Nephron (organoid): ENCODE measurements around the gene CTSW.
A peak's percentile ranks its signal among the peaks of the same experiment; 100 is the strongest.

ENCODE experiments used
- H3K27ac Mint-ChIP-seq, 3 experiments: 2 replicates each; pipeline ENCODE4 v1.8.0; 2020; ENCODE audit warnings: mixed read lengths in 3 of 3, mild to moderate bottlenecking in 2 of 3, moderate library complexity in 1 of 3
- H3K27me3 Mint-ChIP-seq: 2 replicates; pipeline ENCODE4 v1.8.0; 2021; ENCODE audit warnings: low read depth, mild to moderate bottlenecking, moderate library complexity, mixed read lengths
- H3K36me3 Mint-ChIP-seq: 2 replicates; pipeline ENCODE4 v1.8.0; 2020; ENCODE audit warnings: low read depth, mixed read lengths
- H3K4me1 Mint-ChIP-seq: 2 replicates; pipeline ENCODE4 v1.8.0; 2020; ENCODE audit warnings: mixed read lengths
- H3K4me3 Mint-ChIP-seq, 3 experiments: 2 replicates each; pipeline ENCODE4 v1.8.0; 2020; ENCODE audit warnings: mild to moderate bottlenecking in 3 of 3, mixed read lengths in 3 of 3, moderate library complexity in 2 of 3
- H3K9me3 Mint-ChIP-seq: 2 replicates; pipeline ENCODE4 v1.8.0; 2020; ENCODE audit warnings: mixed read lengths
- TF ChIP-seq, protein P1 (sequence below), 3 experiments: fragments of 200-600 bp; sonication (generic); IDR thresholded peaks; one replicate each; pipeline ENCODE4 v1.5.0; 2021; ENCODE audit warnings: antibody characterized with exemption in 3 of 3; ENCODE audit not compliant: unreplicated experiment in 3 of 3

CTSW gene

DNA sequence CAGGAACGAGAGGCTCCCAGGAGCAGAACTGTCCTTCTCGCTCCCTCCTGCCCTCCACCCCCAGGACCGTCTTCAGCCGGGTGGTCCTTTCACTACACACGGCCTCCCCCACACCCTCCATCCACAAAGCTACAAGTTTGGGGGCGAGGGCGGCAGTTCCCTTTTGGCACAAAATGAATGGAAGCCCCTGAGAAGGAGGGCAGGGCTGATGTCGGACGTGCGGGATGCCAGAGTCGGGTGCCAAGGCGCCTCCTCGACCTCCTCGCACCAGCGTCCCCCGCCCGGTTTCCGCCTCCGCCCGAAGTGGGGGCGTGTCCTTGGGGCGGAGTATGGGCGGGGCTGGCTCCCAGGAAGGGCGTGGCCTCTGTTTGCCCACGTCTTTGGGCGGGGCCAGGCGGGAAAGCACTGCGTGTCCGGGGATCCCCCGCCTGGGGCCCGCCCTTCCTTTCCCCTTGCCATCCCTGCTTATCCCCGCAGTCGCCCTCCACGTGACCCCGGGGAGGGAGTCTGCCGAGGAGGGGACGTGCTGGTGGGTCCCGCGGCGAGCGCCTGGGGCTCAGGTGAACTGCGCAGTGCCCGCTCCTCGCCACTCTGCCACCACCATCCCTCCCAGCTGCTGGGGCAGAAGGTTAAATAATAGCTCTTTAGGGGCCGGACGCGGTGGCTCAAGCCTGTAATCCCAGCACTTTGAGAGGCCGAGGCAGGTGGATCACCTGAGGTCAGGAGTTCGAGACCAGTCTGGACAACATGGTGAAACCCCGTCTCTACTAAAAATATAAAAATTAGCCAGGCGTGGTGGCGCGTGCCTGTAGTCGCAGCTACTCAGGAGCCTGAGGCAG is 6.1 kb upstream of the CTSW start:
- Mint-ChIP-seq H3K36me3 (peaks cover 4% of the 10 kb centered on the region), H3K4me1 (peaks cover 3% of the 10 kb centered on the region), H3K4me3 (peak overlapping the region; percentile 93 to 100 (median 98)), H3K27me3 (no peaks in the 10 kb centered on the region), H3K9me3 (no peaks in the 10 kb centered on the region), H3K27ac (peak overlapping the region; percentile 86 to 96 (median 93))
- TF ChIP-seq, protein P1, sequence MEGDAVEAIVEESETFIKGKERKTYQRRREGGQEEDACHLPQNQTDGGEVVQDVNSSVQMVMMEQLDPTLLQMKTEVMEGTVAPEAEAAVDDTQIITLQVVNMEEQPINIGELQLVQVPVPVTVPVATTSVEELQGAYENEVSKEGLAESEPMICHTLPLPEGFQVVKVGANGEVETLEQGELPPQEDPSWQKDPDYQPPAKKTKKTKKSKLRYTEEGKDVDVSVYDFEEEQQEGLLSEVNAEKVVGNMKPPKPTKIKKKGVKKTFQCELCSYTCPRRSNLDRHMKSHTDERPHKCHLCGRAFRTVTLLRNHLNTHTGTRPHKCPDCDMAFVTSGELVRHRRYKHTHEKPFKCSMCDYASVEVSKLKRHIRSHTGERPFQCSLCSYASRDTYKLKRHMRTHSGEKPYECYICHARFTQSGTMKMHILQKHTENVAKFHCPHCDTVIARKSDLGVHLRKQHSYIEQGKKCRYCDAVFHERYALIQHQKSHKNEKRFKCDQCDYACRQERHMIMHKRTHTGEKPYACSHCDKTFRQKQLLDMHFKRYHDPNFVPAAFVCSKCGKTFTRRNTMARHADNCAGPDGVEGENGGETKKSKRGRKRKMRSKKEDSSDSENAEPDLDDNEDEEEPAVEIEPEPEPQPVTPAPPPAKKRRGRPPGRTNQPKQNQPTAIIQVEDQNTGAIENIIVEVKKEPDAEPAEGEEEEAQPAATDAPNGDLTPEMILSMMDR (IDR thresholded peaks at IDR 0.05; ENCODE audit: unreplicated experiment in 3 of 3) = no peak

DNA sequence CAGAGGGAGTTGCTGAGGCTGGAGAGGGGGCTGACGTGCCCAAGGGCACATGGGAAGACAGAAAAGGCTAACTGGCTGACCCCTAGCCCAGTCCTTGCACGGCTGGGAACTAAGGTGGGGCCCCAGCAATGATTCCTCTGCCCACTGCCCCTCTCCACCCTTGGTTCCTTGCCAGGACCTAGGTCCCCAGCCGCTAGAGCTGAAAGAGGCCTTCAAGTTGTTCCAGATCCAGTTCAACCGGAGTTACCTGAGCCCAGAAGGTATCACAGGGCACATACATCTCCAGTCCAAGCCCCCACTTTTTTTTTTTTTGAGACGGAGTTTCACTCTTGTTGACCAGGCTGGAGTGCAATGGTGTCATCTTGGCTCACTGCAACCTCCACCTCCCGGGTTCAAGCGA is 390 bp downstream of the CTSW start:
- Mint-ChIP-seq H3K9me3 (no peaks in the 10 kb centered on the region), H3K4me1 (peaks cover 5% of the 10 kb centered on the region), H3K27me3 (no peaks in the 10 kb centered on the region), H3K4me3 (no peak overlapping the region), H3K27ac (no peak overlapping the region), H3K36me3 (peaks cover 16% of the 10 kb centered on the region)
- TF ChIP-seq, protein P1 (IDR thresholded peaks at IDR 0.05; ENCODE audit: unreplicated experiment in 3 of 3) = no peak

DNA sequence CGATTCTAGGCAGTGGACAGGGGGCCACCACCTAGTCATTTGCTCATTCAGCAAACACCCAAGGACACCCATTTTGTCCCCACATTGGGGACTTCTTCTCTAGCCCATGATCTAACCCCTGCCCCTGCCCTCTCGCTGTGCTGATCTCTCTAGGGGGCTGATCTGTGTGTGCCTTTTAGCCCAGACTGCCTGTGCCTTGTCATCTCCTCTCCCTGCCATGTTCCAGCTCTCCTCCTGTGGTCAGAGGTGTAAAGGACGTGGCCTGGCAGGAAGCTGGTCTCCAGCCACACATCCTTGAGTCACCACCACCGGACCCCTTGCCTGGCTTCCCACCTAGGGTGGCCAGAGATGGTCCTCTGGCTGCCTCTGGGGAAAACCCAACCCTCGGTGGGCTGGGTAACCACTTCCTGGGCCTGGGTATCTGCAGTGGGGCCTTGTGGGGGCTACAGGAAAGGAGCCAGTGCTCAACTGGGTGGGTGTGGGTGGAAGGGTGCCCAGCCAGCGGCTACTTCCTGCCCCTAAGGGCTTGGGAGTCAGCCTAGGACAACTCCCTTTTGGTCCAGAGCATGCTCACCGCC is 1.3 kb downstream of the CTSW start:
- peaks cover 18% of the 10 kb centered on the region for H3K36me3 Mint-ChIP-seq
- no peaks in the 10 kb centered on the region for H3K9me3 Mint-ChIP-seq
- peaks cover 5% of the 10 kb centered on the region for H3K4me1 Mint-ChIP-seq
- no peak overlapping the region for H3K27ac Mint-ChIP-seq
- no peaks in the 10 kb centered on the region for H3K27me3 Mint-ChIP-seq
- TF ChIP-seq, protein P1 (IDR thresholded peaks at IDR 0.05; ENCODE audit: unreplicated experiment in 3 of 3) = no peak
- H3K4me3 Mint-ChIP-seq = no peak overlapping the region

DNA sequence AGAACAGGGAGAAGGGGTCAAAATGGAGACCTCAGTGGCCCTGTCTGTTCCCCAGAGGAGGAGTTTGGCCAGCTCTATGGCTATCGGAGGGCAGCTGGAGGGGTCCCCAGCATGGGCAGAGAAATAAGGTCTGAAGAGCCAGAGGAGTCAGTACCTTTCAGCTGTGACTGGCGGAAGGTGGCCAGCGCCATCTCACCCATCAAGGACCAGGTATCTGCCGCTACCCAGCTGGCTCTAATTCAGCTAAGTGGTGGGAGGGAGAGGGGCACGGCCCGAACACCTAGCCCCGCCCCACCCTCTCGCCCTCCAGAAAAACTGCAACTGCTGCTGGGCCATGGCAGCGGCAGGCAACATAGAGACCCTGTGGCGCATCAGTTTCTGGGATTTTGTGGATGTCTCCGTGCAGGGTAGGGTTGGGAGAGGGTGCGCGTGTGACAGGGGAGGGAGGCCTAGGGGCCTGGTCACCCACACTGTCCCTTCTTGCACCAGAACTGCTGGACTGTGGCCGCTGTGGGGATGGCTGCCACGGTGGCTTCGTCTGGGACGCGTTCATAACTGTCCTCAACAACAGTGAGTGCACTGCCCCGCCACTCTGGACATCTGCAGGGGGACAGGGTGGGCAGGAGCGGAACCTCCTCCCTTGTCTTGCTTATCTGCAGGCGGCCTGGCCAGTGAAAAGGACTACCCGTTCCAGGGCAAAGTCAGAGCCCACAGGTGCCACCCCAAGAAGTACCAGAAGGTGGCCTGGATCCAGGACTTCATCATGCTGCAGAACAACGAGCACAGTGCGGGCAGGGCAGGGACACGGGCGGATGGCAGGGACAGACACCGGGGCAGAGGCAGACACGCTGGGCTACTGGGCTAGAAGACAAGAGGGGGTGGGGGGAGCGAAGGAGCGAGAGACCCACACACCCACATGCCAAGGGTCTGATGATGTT is 2.8 kb downstream of the CTSW start:
- H3K4me3 Mint-ChIP-seq = peak overlapping the region in 1 of 3 experiments; percentile 23

DNA sequence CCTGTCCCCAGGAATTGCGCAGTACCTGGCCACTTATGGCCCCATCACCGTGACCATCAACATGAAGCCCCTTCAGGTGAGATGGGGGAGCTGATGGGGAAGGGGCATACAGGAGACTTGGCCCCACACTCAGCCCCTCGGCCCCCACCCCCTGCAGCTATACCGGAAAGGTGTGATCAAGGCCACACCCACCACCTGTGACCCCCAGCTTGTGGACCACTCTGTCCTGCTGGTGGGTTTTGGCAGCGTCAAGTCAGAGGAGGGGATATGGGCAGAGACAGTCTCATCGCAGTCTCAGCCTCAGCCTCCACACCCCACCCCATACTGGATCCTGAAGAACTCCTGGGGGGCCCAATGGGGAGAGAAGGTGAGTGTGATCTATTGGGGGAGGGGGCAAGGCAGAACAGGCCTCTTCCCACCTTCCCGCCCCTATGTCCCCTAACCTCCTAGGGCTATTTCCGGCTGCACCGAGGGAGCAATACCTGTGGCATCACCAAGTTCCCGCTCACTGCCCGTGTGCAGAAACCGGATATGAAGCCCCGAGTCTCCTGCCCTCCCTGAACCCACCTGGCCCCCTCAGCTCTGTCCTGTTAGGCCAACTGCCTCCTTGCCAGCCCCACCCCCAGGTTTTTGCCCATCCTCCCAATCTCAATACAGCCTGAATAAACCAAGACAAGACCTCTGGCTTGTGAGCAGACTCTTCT is 3.6 kb downstream of the CTSW start:
- Mint-ChIP-seq H3K27ac (no peak overlapping the region), H3K4me1 (peaks cover 13% of the 10 kb centered on the region), H3K27me3 (no peaks in the 10 kb centered on the region), H3K36me3 (peaks cover 25% of the 10 kb centered on the region), H3K4me3 (no peak overlapping the region), H3K9me3 (no peaks in the 10 kb centered on the region)
- TF ChIP-seq, protein P1 (IDR thresholded peaks at IDR 0.05; ENCODE audit: unreplicated experiment in 3 of 3) = no peak

More for the DNA sequence above, 2.8 kb downstream of the CTSW start:
- H3K9me3 Mint-ChIP-seq = no peaks in the 10 kb centered on the region
- no peaks in the 10 kb centered on the region for H3K27me3 Mint-ChIP-seq
- H3K27ac Mint-ChIP-seq = no peak overlapping the region
- TF ChIP-seq, protein P1 (IDR thresholded peaks at IDR 0.05; ENCODE audit: unreplicated experiment in 3 of 3) = no peak
- H3K36me3 Mint-ChIP-seq = peaks cover 25% of the 10 kb centered on the region
- H3K4me1 Mint-ChIP-seq = peaks cover 13% of the 10 kb centered on the region
